GM18951 (cell line): ENCODE data around the gene ISCA1.

Experiments used
- POLR2A ChIP-seq: IDR thresholded peaks from 4 replicates; pipeline ENCODE4 v1.6.1; 2011; ENCODE audit warnings: mild to moderate bottlenecking; ENCODE audit not compliant: insufficient read length, insufficient read depth; ENCODE audit errors: extremely low read depth
- in situ Hi-C: fragments of 300-500 bp; cut with MboI; formaldehyde crosslinking; loops from one replicate; pipeline ENCODE4 v1.12.0; 2022; ENCODE audit warnings: low sequenced_read_pairs, mixed read lengths, inconsistent platforms; ENCODE audit not compliant: unreplicated experiment

The ISCA1 gene

DNA sequence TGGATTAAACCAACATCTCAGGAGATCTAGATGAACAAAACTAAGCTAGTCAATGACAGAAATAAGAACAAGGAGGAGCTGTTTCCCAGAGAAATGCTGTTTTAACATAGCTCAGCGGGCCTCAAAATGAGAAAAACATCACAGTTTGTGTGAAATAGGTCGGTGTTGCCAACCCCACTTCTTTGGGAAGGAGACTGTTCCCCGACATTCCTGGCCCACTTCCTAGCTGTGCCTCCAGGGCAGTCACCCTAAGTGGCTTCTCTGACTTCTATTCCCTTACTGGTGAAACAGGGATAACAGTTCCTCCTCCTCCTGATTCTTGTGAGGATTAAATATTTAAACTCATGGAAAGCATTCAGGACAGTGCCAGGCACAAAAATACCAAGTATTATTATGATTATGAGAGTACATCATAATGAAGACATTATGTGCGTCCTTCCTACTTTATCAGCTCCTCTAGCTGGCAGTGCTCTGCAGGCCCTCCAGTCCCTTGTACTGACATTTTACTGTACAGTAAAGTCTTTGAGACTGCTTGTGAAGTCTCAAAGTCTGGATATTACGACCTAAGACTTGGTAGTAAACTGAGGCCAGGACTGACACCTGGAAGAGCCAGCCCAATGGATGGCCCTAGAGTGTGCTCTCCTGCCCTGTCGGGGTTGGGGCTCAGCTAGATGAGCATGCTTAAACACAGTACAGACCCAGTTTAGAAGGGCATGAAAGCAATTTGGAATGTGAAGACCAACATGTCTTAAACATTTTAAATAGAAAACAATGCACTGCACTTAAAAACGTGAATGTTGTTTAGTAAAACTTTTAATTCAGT lies 7.3 kb downstream of the ISCA1 start:
- no peak for TF ChIP-seq POLR2A

DNA sequence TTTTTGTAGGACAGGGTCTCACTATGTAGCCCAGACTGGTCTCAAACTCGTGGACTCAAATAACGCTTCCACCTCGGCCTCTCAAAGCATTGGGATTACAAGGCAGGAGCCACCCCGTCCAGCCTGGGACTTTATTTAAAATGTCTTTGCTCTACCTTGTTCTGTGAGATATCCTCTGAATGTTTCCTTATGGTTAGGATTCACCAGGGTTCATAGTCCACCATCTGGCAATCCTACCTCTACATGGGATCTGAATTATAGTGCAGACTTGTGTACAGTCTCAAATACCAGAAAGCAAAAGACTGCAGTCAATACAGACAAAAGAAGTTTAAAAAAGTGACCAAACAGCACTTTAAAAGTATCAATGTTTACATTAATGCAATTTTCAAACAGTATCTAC lies 10.1 kb downstream of the ISCA1 start:
- no peak for TF ChIP-seq POLR2A
- in situ Hi-C loops: no loop called here

More for the DNA sequence above, 7.3 kb downstream of the ISCA1 start:
- in situ Hi-C loops: no loop called here

DNA sequence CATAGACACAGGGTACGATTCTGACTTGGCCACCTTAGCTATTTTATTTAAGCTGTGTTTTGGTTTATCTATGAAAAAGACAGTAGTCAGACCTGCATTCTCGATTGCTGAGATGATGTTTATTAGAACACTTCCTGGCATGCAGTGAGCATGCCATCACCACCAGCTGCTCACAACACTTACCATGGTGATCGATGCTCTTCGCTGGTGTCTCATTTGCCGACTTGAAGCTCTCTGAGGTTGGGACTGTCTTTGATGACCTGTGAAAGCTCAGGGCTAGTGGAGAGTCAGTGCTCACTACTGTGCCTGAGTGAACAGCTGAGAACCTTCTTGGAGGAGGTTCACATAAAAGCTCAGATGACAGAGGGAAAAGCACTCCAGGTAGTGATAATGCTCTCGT lies 18.5 kb downstream of the ISCA1 start:
- in situ Hi-C loops: no loop called here
- TF ChIP-seq POLR2A: no peak

DNA sequence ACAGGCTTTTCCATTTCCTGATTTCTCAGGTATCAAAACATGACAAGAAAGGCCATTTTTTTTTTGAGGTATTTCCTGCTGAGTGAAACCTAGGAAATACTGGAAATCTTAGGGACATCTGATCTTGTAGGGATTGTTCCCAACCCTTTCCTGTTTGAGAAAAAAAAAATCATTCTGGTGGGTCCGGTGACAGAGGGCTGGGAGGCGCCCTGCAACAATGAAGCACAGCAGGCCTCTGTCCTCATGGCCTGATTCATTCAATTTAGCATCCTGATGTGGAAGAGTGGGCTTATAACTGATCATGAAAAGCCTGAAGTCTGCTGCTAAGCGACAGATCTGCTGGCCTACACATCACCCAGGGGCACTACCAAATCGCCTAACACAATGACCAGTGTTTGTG lies 19.8 kb downstream of the ISCA1 start:
- no peak for TF ChIP-seq POLR2A
- in situ Hi-C loops: no loop called here

DNA sequence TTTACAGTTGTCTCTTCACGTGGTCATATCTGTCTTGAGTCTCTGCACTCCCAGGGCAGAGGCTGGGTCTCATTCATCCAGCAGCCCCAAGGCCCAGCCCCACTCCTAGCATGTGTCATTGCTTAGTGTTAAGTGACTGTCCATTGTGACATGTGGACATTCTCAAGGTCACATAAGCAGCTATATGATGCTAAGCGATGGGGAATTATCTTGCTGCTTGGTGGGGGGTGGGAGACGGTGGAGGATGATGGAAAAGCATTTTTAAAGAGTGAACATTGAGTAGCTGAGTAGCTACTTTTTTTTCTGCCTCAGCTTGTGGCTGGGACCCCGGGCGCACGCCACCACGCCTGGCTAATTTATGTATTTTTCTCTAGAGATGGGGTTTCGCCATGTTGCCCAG lies 22.8 kb downstream of the ISCA1 start, which contains the start of gene C9orf153:
TSS of gene C9orf153 (minus strand) at position 101 of the 400 bp plus-strand sequence. CDS start 30,054 bp downstream, outside the sequence.
- TF ChIP-seq POLR2A: no peak
- in situ Hi-C loops: no loop called here

DNA sequence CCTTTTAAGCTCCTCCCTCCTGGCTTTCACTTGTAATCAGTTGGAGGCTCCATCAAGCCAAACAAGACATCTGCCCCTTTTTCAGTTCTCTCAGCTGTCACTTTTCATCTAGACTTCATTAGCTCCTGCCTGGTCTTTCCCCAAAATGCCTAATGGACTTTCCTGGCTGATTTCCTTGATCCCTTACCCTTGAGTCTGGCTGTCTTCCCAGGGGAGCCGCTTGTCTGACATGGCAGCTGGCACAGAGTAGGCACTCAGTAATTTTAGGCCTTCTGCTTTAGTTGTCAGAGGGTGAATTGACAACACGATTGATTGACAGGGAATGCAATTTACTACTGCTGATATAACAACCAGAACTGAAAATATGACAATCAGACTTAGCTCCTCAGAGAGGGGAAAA lies 24.9 kb downstream of the ISCA1 start:
- in situ Hi-C loops: no loop called here
- TF ChIP-seq POLR2A: no peak

DNA sequence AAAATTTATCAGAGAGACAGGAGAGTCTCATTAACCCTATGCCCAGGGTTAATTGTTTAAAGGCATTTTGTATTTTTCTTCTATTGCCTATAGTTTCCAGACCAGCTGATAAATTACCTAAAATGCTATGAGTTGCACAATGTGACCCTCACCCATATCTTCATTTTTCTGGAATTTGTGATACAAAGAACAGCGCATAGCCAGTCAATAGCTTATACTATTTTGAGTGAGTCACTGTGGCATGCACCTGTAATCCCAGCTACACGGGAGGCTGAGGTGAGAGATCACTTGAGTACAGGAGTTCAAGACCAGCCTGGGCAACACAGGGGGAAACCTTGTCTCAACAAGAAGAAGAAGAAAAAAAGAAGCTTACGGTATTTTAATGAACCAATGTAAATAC lies 25.7 kb downstream of the ISCA1 start:
- no peak for TF ChIP-seq POLR2A
- in situ Hi-C loops: no loop called here

DNA sequence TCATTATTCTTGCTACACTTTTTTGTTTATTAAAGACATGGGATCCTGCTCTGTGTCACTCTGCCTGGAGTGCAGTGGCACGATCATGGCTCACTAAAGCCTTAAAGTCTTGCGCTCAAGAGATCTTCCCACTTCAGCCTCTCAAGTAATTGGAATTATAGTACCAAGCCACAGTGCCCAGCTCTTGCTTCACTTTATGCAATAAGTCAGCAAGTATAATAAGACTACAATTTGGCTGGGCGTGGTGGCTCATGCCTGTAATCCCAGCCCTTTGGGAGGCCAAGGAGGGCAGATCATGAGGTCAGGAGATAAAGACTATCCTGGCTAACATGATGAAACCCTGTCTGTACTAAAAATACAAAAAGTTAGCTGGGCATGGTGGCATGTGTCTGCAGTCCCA lies 28.8 kb downstream of the ISCA1 start:
- in situ Hi-C loops: no loop called here
- TF ChIP-seq POLR2A: no peak

DNA sequence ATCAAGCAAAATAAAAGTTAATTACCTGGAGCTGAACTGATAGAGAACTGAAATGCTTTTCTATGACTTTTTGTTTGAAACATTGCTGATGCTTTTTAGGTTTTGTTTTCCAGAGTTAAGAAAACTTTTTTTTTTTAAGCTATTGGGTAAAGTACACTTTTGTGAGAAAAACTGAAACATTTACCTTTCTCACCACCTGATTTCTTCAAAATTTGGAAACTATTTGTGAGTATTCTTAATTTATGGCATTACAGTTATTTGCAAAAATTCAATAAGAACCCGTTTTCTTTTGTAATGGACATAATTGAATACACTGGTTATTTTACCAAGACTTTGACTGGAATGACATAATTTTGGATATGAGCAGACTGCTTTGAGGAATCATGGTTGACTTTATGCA lies 29.5 kb downstream of the ISCA1 start:
- in situ Hi-C loops: no loop called here
- no peak for TF ChIP-seq POLR2A

DNA sequence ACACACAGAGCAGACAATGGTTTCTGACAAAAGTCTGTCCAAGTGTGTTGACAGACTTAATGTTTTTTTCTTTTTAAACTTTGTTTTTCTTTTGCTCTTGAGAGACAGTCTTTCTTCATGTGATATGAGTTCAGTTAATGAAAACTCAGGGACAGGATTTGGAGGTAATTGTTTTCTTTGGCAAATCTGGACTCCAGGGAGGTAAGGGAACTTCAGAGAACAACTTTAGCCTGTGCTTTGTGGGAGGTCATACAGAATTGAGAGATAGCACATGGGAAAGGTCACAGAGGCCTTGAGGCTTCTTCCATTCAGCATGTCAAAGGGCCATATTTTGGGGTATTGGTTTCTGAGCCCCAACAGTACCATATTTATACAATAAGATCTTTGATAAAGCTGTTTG lies 32.2 kb downstream of the ISCA1 start:
- in situ Hi-C loops: no loop called here
- no peak for TF ChIP-seq POLR2A

DNA sequence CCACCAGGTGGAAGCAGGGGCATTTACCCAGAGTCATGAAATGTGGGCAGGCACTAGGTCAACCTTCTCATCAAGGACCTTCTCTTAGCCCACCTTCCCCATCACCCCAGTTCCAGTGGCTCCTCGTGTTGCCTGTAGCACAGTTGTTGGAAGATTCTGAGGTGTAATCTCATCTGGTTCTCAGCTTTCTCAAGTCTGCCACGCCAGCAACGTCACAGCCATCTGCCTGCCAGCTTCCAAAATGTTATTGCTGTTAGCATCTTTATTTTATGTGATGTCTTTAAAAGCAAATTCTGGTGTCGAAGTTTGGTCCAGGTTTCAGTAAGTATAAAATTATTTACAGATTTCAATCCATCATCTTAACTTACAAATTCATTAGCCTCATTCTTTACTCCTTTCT lies 33.6 kb downstream of the ISCA1 start:
- no peak for TF ChIP-seq POLR2A
- in situ Hi-C loops: no loop called here

DNA sequence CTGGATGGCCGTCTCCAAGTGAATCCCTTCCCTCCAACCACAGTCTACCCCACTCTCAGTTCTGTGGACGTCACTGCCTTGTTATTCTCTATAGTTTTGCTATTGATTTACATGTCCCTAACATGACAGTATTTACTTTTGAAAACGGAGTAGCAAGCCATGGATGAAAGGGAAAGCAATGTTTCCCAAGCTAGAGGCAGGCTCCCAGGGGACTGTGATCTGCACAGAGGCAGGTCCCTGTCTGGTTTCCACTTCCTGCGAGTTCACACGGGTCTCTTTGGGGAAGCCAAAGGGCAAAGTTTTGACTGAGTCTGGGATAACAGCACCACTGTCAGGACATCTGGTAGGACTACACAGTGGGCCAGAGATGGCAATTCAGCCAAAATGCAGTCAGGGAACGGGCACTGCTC lies 35.6 kb downstream of the ISCA1 start:
- TF ChIP-seq POLR2A: no peak
- in situ Hi-C loops: no loop called here

DNA sequence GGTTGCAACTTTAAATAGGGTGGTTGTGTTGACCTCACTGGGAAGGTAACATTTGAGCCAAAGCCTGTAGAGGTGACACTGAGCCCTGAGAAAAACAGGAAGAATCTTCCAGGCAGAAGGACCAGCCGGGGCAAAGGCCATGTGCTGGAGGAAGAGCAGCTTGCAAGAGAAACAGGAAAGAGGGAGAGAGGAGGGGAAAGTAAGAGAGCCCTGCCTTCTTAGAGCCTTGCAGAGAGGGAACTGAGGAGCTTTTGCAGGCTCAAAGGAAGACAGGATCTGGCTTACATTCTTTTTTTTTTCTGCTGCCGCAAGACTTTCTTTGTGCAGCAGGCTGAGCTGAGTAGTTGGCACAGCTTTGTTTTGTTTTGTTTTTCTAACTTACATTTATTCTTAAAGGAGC lies 40.3 kb downstream of the ISCA1 start:
- no peak for TF ChIP-seq POLR2A
- in situ Hi-C loops: no loop called here

DNA sequence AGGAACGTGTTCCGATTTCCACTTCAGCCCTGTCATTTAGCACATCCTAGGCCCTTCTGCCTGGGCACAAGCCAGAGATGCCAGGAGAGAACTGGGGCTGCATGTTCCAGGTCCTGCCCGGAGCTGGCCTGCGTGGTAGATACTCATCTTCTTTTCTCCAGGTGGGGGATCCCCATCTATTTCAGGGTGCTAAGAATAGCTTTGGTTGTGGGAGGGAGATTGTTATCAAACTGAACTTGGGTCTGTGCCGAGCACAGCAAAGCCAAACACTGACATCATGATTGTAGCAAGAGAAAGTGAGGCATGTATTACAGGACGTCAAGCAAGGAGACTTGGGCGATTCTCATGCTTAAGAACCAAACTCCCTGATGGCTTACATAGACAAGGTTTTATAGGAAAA lies 41.1 kb downstream of the ISCA1 start:
- in situ Hi-C loops: no loop called here
- no peak for TF ChIP-seq POLR2A
